DOHH2 (cell line): ENCODE measurements around the gene SPEM2.

Experiments
- H3F3A ChIP-seq: fragments of 200-600 bp; sonication (generic), shearing (Covaris generic); 2 replicates; pipeline ENCODE4 v1.6.0; 2016; ENCODE audit warnings: antibody characterized with exemption, mild to moderate bottlenecking; ENCODE audit not compliant: control insufficient read depth, insufficient read depth
- H3K27ac ChIP-seq: fragments of 200-600 bp; sonication (generic); 2 replicates; pipeline ENCODE4 v1.5.1; 2014; ENCODE audit warnings: low read depth, mild to moderate bottlenecking, low read length, moderate library complexity
- H3K27me3 ChIP-seq: fragments of 200-600 bp; sonication (generic); 2 replicates; pipeline ENCODE4 v1.6.1; 2014; ENCODE audit warnings: mild to moderate bottlenecking, low read length, mixed read lengths; ENCODE audit not compliant: control insufficient read depth
- H3K36me3 ChIP-seq: fragments of 200-600 bp; sonication (generic); 2 replicates; pipeline ENCODE4 v1.6.1; 2014; ENCODE audit warnings: mild to moderate bottlenecking, low read length, moderate library complexity, mixed read lengths; ENCODE audit not compliant: control insufficient read depth
- H3K4me1 ChIP-seq: fragments of 200-600 bp; sonication (generic); 2 replicates; pipeline ENCODE4 v1.6.1; 2014; ENCODE audit warnings: mild to moderate bottlenecking, low read length, mixed read lengths; ENCODE audit not compliant: control insufficient read depth
- H3K4me2 ChIP-seq: fragments of 200-600 bp; sonication (generic); 2 replicates; pipeline ENCODE4 v1.6.0; 2014; ENCODE audit warnings: mild to moderate bottlenecking, low read length, moderate library complexity
- H3K4me3 ChIP-seq: fragments of 200-600 bp; sonication (generic); 2 replicates; pipeline ENCODE4 v1.5.1; 2014; ENCODE audit warnings: mild to moderate bottlenecking, low read length, mixed read lengths
- H3K79me2 ChIP-seq: fragments of 200-600 bp; sonication (generic); 2 replicates; pipeline ENCODE4 v1.6.1; 2014; ENCODE audit warnings: mild to moderate bottlenecking, low read length, mixed read lengths; ENCODE audit not compliant: control insufficient read depth
- H3K9me2 ChIP-seq: fragments of 200-600 bp; sonication (generic); replicated peaks from 2 replicates; pipeline ENCODE4 v1.6.1; 2014; ENCODE audit warnings: mild to moderate bottlenecking, low read length, mixed read lengths; ENCODE audit not compliant: control insufficient read depth
- H3K9me3 ChIP-seq: fragments of 200-600 bp; sonication (generic); 2 replicates; pipeline ENCODE4 v1.6.1; 2014; ENCODE audit warnings: antibody characterized with exemption, low read length, mixed read lengths; ENCODE audit not compliant: control insufficient read depth, insufficient read depth
- H4K20me1 ChIP-seq: fragments of 200-600 bp; sonication (generic); 2 replicates; pipeline ENCODE4 v1.6.0; 2014; ENCODE audit warnings: low read depth, mild to moderate bottlenecking, antibody characterized with exemption, low read length, moderate library complexity; ENCODE audit not compliant: control insufficient read depth, insufficient read depth
- CTCF ChIP-seq: fragments of 200-600 bp; sonication (generic); IDR thresholded peaks from one replicate; pipeline ENCODE4 v1.5.1; 2014; ENCODE audit warnings: antibody characterized with exemption, mild to moderate bottlenecking, low read depth, low read length; ENCODE audit not compliant: poor library complexity, severe bottlenecking
- EZH2phosphoT487 ChIP-seq: fragments of 200-600 bp; sonication (generic); IDR thresholded peaks from 2 replicates; pipeline ENCODE4 v1.6.1; 2017; ENCODE audit warnings: borderline replicate concordance, mild to moderate bottlenecking, antibody characterized with exemption, low read length, moderate library complexity, mixed read lengths

SPEM2 gene

GRCh38 chr17:7380855-7381683 lies 44.3 kb upstream of the SPEM2 start, which contains the start of gene TNK1:
TNK1 (plus strand) TSS chr17:7381089; CDS start chr17:7382927, 1,838 bp downstream.
- Histone ChIP-seq H3K9me2 (no peaks in the 10 kb centered on the region), H3K4me3 (no peak within 1 kb of the TSS), H3K4me2 (no peak within 1 kb of the TSS), H3K79me2 (no peaks in the 10 kb centered on the region), H3K4me1 (peaks cover 15% of the 10 kb centered on the region), H3K27me3 (0 out of 2 replicates have a peak, but pooled peaks cover 6% of the 10 kb centered on the region), H4K20me1 (no peaks in the 10 kb centered on the region), H3K36me3 (no peaks in the 10 kb centered on the region), H3K27ac (no peak within 1 kb of the TSS), H3F3A (no peaks in the 10 kb centered on the region), H3K9me3 (peaks cover 6% of the 10 kb centered on the region)
- TF ChIP-seq CTCF = no peak
- no peak for TF ChIP-seq EZH2phosphoT487

GRCh38 chr17:7382901-7383300 lies 42.5 kb upstream of the SPEM2 start:
- Histone ChIP-seq H3K4me1 (peaks cover 15% of the 10 kb centered on the region), H3K9me2 (no peaks in the 10 kb centered on the region), H3K27me3 (0 out of 2 replicates have a peak, but pooled peaks cover 6% of the 10 kb centered on the region), H3K27ac (no peak overlapping the region), H4K20me1 (no peaks in the 10 kb centered on the region), H3K9me3 (peaks cover 6% of the 10 kb centered on the region), H3K36me3 (no peaks in the 10 kb centered on the region), H3K4me2 (no peak overlapping the region), H3F3A (no peaks in the 10 kb centered on the region), H3K79me2 (no peaks in the 10 kb centered on the region), H3K4me3 (no peak overlapping the region)
- no peak for TF ChIP-seq EZH2phosphoT487

- no peak overlapping the region for H3K4me3 ChIP-seq
- TF ChIP-seq EZH2phosphoT487 (no peak), CTCF (no peak)
- H3K4me2 ChIP-seq = peak overlapping the region; percentile 91
- H4K20me1 ChIP-seq = no peaks in the 10 kb centered on the region
- H3K9me2 ChIP-seq = no peaks in the 10 kb centered on the region
- H3K27ac ChIP-seq = no peak overlapping the region
- H3F3A ChIP-seq = no peaks in the 10 kb centered on the region
- H3K9me3 ChIP-seq = peaks cover 6% of the 10 kb centered on the region
- 0 out of 2 replicates have a peak, but pooled peaks cover 6% of the 10 kb centered on the region for H3K27me3 ChIP-seq
- peaks cover 15% of the 10 kb centered on the region for H3K4me1 ChIP-seq
- no peaks in the 10 kb centered on the region for H3K36me3 ChIP-seq
- no peaks in the 10 kb centered on the region for H3K79me2 ChIP-seq
These were observed 42.1 kb upstream of the SPEM2 start for GRCh38 chr17:7383371-7383741.
